ENCODE results near the gene THEM4. TPM values are rescaled to one million over a fixed set of nuclear protein-coding genes. Genes with fewer than 3 reads are reported as not detected.

THEM4 gene
- total and polyA plus RNA-seq, 8 donors, result 6.1 to 27.8 (median 8.4) TPM

- Histone ChIP-seq H3K4me1 (peaks cover 0 to 13% (median 5%) of the 10 kb centered on the region in 3 donors), H3K9me3 (no peaks in the 10 kb centered on the region), H3K36me3 (no peaks in the 10 kb centered on the region), H3K4me3 (no peak overlapping the region), H3K27me3 (no peaks in the 10 kb centered on the region), H3K27ac (peak overlapping the region in 2 of 4 donors; percentile 55 to 56)
- intact Hi-C loops (cut with DNase I), result no loop called here
- TF ChIP-seq CTCF (IDR thresholded peaks at IDR 0.05), result no peak
- ATAC-seq, result no peak
- WGBS, 2 donors, result 17 to 22% methylated on average over 2 of the region's 2 CpGs
- no peak for DNase-seq
- no peak for FAIRE-seq
Observed at GRCh38 chr1:151935894-151936602, 26.7 kb upstream of the THEM4 start.

- no peaks in the 10 kb centered on the region for H3K27me3 ChIP-seq
- WGBS, 2 donors, result 58 to 70% methylated on average over 3 of the region's 3 CpGs
- intact Hi-C loops (cut with DNase I), result no loop called here
- no peaks in the 10 kb centered on the region for H3K9me3 ChIP-seq
- FAIRE-seq (no peak), DNase-seq (no peak), ATAC-seq (no peak)
- peak overlapping the region in 2 of 4 donors; percentile 55 to 56 for H3K27ac ChIP-seq
- peaks cover 0 to 6% (median 5%) of the 10 kb centered on the region in 3 donors for H3K4me1 ChIP-seq
- TF ChIP-seq CTCF (IDR thresholded peaks at IDR 0.05), result no peak
- no peak overlapping the region for H3K4me3 ChIP-seq
- no peaks in the 10 kb centered on the region for H3K36me3 ChIP-seq
Observed at GRCh38 chr1:151935154-151935553, 25.8 kb upstream of the THEM4 start.

GRCh38 chr1:151934048-151934493, 24.8 kb upstream of the THEM4 start:
- intact Hi-C loops (cut with DNase I), result loop anchor here in 1 of 3 donors (5.0 kb wide), 1 partner anchor 63 kb away; no protein-coding TSS in a partner anchor
- Histone ChIP-seq H3K4me3 (no peak overlapping the region), H3K4me1 (peaks cover 0 to 6% (median 5%) of the 10 kb centered on the region in 3 donors), H3K36me3 (no peaks in the 10 kb centered on the region), H3K27me3 (peaks cover 0 to 2% (median 0%) of the 10 kb centered on the region in 4 donors), H3K27ac (no peak overlapping the region), H3K9me3 (no peaks in the 10 kb centered on the region)
- 22 to 26% methylated on average over 3 of the region's 3 CpGs for WGBS, 2 donors
- FAIRE-seq (no peak), ATAC-seq (peak; percentile 82 to 97 (median 94)), DNase-seq (peak in 1 of 6 donors; percentile 54)
- TF ChIP-seq CTCF (IDR thresholded peaks at IDR 0.05), result peak; percentile 41 to 82 (median 74)

- 86 to 100% methylated on average over 1 of the region's 1 CpG for WGBS, 2 donors
- DNase-seq, result no peak
- Histone ChIP-seq H3K4me1 (no peaks in the 10 kb centered on the region), H3K27me3 (peaks cover 0 to 5% (median 0%) of the 10 kb centered on the region in 4 donors), H3K4me3 (no peak overlapping the region), H3K27ac (no peak overlapping the region), H3K36me3 (no peaks in the 10 kb centered on the region), H3K9me3 (no peaks in the 10 kb centered on the region)
- FAIRE-seq, result no peak
- ATAC-seq, result no peak
- intact Hi-C loops (cut with DNase I), result no loop called here
- TF ChIP-seq CTCF (IDR thresholded peaks at IDR 0.05), result no peak
Observed at GRCh38 chr1:151924691-151925587, 15.6 kb upstream of the THEM4 start.
